GM19395 (cell line): ENCODE data around the gene MYLK.

Source experiments
- ATAC-seq: cut with Tn5 transposase; IDR thresholded peaks from one replicate; pipeline ENCODE4 v1.9.1; 2021; ENCODE audit warnings: mild to moderate bottlenecking, moderate library complexity; ENCODE audit not compliant: unreplicated experiment

MYLK gene

GRCh38 chr3:123876858-123877257 is 7.3 kb downstream of the MYLK start:
- no peak for ATAC-seq

GRCh38 chr3:123872621-123873020 is 11.5 kb downstream of the MYLK start:
- no peak for ATAC-seq

DNA sequence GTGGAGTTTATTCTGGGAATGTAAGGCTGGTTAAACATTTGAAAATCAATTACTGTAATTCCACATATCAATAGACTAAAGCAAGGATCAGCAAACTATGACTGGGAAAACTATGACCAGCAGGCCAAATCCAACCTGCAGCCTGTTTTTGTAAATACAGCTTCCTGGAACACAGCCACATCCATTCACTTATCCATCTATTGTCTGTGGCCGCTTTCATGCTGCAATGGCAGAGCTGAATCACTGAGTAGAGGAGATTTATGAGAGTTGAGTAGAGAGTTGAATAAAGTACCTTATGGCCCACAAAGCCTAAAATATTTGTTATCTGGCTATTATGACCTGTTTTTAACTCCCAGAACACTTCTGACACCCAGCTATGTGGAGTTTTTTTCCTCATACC is 12.2 kb downstream of the MYLK start:
- ATAC-seq: no peak

DNA sequence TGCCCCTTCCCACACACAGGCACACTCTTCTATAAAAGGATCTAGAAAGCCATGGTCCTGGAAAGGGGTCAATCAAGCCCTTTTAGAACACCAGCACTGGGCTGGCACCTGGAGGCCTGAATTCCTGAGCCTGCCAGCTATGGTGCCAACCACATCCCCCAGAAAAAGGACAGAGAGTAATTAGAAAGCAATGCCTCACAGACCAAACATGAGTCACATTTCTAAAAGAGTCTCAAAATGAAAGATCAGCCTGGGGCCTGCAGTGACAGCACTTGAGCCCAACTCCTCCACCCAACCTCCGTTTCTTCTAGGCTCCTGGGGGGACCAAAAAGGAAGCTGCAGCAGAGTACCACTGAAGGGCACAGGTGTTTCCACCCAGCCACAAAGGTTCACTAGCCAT is 14.1 kb downstream of the MYLK start:
- ATAC-seq: no peak

DNA sequence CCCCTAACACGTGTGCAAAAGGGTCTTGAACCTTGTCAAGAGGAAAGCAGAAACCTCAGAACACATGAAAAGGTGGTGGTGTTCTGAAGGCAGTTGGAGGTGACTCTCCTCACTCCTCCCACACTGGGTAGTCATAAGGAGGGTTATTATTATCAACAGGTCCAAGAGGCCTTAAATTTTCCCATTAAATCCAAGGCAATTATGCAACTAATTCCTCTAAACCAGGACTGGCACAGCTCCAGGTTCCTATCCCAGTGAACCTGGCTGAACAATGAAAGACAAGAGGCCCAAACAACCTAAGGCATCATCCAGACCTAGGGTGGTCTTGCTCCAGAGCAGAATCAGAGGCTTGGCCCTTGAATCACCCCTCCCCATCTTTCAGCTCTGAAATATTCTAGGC is 15.0 kb downstream of the MYLK start:
- no peak for ATAC-seq

DNA sequence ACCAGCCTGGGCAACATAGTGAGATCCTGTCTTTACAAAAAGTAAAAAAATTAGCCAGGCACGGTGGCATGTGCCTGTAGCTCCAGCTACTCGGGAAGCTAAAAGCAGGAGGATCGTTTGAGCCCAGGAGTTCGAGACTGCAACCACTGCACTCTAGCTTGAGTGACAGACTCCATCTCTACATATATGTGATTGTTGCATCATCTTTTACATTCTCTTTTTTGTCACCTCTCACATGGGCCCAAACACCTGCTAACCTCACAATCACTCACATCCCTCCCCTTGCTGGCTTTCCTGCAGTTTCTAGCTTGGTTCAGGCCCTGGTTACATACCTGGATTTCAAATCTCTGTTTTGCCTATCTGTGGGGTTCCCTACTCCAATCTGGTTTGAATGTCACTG is 19.4 kb downstream of the MYLK start:
- no peak for ATAC-seq

DNA sequence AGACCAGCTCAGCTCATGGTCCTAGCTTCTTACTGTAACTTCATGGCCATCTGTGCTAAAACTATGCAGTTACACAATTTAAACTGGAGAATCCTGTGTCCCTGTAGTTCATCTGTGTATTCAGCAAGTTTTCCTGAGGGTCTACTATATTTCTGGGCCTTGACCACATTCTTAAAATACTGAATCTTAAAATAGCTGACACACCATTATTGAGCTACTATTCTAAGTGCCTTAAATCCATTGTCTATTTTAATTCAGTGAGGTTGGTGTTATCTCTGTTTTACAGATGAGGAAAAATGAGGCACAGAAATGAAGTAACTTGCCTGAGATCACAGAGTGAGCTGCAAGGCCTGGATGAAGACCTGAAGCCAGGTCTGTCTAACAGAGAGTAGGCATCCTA is 22.0 kb downstream of the MYLK start:
- no peak for ATAC-seq

- ATAC-seq: no peak
Measured at GRCh38 chr3:123861081-123861836, 22.9 kb downstream of the MYLK start.

- ATAC-seq: no peak
Measured at GRCh38 chr3:123859177-123859576, 25.0 kb downstream of the MYLK start.

DNA sequence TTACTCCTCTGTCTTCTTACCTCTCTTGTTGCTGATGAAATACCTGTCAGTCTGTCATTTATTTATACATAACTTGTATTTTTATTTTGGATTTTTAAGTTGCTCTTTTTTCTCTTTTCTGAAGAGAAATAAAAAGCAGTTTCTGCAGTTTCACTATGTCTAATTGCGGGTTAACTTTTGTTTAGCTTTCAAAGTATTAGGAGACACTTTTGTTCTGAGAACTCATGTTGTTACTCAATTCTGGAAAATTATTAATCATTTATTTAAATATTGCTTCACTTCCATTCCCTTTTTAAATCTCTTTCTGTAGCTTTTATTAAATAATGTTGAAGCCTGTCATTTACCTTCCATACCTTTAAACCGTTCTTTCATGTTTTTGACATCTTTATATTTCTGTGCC is 29.2 kb downstream of the MYLK start:
- no peak for ATAC-seq

DNA sequence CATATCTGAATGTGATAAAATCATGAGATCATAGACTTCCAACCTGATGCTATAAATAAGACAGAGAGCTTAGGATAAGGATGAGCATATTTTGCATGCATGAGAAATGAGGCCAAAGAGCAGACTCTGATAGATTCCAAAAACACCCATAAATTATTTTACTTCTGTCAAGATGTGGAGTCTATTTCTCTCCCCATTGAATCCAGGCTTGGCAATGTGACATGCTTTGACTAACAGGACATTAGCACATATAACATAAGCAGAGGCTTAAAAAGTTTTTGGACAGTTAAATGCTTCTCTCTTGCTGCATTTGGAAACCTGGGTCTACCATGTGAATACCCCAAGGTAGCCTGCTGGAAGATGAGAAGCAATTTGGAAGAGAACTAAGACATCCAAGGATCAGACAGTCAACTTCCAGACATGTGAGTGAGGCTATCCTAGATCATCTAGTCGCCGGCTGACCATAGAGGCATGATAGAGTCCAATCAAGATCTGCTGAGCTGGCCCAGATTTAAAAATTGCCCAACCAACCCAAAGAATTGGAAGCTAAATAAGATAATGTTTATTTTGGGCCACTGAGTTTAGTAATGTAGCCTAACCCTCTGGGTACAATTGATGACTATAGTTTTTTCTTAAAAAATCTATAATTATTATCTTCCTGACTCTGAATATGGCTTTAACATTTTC is 30.3 kb downstream of the MYLK start:
- no peak for ATAC-seq

- no peak for ATAC-seq
Measured at GRCh38 chr3:123847209-123847608, 36.9 kb downstream of the MYLK start.

GRCh38 chr3:123843668-123844067 is 40.5 kb downstream of the MYLK start:
- ATAC-seq: no peak

DNA sequence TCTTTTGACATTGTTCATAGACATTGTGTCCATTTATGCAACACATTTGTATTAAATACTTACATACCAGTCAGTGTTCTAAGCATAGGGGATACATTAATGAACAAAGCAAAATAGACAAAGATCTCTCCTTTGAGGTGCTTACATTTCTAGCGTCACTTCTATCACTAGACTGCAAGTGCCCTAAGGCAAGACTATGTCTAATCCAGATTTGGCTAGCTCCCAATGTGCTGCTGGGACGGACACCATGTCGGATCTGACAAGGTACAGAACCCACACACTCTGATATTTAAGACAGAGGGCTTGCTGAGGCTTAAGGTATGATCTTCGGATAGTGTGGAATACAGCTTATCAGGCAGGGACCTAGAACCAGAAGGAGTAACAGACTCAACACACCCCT is 41.4 kb downstream of the MYLK start:
- ATAC-seq: no peak

DNA sequence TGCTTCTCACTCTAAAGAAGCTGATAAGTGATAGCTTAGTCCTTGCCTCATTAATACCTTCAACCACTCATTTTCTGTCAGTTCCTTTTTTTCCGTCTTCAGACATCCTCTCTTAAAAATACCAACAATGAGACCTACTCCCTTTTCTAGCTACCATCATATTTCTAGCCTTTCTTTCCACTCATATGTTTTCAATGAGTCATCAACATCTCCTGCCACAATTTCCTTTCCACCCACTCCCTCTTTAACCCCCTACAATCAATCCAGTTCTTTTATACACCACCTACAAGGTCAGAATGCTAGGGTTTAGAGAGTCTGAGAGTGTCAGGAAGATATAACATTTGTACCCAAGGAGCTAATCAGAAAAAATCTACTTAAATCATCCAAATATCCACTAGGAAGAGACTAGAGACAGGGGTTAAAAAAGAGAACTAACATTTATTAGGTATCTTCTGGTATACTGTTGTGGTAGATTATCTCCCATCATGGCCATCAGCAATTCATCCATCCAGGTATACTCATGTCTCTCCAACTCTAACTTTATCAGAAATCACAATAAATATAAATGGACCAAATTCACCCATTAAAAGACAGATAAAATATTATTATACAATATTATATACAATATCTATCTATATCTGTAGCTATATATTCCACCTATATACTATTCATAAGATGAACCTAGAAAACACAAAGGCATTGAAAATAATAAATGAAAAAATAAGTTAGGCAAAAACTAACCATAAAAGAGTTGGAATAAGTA is 42.5 kb downstream of the MYLK start:
- ATAC-seq: no peak

- ATAC-seq: no peak
Measured at GRCh38 chr3:123840961-123841360, 43.2 kb downstream of the MYLK start.

GRCh38 chr3:123837858-123838257 is 46.3 kb downstream of the MYLK start:
- no peak for ATAC-seq

DNA sequence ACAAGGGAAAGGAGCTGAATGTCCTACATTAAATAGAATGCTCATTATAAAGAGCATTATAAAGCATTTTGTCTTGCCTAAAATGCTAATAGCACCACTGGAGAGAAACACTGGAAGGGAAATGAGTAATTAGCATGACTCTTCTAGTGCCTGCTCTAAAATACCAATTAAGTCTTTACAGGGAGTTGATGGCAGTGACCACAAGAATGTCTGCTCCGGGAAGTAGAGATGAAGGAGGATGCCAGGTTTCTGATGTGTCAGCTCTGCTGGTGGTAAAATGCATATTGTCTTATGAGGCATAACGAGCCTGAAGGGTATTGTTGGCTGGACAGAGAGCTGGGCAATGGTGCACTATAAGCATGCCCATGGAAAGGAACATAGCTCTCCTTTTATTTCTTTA is 49.5 kb downstream of the MYLK start:
- ATAC-seq: no peak

DNA sequence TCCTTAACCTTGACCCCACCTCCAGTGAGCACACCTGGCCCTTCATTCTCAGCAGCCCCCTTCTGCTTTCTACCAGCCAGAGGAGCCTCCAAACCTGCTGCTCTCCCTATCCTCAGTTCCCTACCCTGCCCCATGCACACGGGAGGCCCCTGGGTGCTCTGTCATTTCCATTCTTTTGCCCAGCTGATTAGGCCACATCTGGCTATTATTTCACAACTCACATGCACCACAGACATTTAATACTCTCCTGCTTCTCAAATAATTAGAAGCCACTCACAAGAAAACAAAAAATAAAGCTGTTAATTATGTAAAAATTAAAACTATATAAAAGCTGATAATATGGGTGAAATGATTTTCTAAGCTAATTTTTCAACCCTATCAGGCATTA is 50.7 kb downstream of the MYLK start:
- ATAC-seq: no peak

GRCh38 chr3:123832692-123833397 is 51.3 kb downstream of the MYLK start:
- ATAC-seq: no peak

- no peak for ATAC-seq
Measured at GRCh38 chr3:123831420-123831819, 52.7 kb downstream of the MYLK start.
